Hippocampal formation (tissue), 2 donors: Measurements from ENCODE around the gene FAM20B.
"Not testable (repeated sequence)": the region's sequence is repeated elsewhere in the genome, so short reads cannot be mapped to it uniquely, and the experiment has no call there.

Experiments
- DNase-seq, 2 donors: peaks; one replicate each; lab custom pipeline; 2025; lab: John Stamatoyannopoulos, UW

Gene FAM20B

DNA sequence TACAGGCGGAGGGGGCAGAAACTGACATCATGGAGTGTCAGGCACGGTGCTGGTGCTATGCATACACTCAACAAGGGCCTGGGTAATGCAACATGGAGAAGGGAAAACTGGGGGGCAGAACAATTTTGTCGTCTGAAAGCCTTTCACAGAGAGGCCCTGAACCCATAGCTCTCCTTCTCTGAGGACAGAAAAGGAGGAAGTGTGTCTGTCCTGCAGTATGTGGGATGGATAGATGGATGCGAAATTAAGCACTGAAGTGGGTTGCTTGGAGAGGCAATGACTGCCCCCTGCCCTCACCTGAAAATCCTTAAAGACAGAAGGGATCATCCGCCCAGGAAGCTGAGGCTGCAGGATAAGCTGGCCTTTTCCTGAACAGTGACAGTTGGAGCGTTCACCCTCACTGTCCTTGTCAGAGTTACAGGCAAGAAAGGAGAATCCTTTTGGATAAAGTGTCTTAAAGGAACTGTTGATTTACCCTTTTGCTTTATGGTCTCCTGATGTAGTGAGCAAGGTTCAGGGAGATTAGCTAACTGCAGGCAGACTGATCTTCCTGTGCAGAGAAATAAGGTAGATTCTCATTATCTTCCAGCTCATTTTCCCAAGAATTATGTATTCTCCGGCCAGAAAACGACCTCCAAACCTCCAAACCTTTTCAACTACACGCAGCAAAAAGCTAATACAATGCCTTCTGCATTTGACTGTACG, 1.6 kb upstream of the FAM20B start:
- no peak for DNase-seq

DNA sequence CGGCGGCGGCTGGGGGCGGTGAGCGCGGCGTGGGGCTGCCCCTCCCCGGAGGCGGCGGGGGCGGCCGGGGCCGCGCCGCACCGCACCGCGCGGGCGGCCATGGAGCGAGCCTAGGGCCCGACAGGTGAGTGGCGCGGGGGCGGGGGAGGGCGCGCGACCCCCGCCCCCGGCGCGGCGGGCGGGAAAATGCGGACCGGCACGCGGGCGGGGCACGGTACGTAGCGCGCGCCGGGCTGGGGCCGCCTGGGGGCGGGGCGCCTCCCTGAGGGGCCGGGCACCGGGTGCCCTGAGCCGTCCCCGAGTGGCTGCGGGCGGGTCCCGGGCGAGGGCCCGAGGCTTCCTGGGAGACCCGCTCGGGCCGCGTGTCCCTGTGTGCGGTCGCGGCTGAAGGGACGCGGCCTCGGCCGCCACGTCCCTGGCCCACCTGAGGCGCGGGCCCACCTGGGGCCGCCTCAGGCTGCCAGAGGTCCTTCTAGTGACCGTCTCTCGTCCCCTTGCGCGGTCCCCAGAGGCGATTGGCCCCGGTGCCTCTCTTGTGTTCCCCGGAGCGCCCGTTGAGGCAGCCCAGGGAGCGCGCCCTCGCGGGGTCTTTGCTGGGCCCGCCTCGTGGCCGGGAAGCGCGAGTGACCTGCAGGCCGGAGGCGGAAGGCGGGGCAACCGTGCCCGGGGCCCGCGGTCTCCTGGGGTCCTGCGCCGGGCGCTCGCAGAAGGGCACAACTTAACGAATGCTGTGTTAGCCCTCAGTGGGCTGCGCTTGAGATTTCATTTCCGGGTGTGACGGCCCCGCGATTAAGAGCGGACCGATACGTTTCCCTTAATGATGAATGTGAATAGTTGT, 500 bp downstream of the FAM20B start:
- DNase-seq, result peak in 1 of 2 donors; percentile 72

DNA sequence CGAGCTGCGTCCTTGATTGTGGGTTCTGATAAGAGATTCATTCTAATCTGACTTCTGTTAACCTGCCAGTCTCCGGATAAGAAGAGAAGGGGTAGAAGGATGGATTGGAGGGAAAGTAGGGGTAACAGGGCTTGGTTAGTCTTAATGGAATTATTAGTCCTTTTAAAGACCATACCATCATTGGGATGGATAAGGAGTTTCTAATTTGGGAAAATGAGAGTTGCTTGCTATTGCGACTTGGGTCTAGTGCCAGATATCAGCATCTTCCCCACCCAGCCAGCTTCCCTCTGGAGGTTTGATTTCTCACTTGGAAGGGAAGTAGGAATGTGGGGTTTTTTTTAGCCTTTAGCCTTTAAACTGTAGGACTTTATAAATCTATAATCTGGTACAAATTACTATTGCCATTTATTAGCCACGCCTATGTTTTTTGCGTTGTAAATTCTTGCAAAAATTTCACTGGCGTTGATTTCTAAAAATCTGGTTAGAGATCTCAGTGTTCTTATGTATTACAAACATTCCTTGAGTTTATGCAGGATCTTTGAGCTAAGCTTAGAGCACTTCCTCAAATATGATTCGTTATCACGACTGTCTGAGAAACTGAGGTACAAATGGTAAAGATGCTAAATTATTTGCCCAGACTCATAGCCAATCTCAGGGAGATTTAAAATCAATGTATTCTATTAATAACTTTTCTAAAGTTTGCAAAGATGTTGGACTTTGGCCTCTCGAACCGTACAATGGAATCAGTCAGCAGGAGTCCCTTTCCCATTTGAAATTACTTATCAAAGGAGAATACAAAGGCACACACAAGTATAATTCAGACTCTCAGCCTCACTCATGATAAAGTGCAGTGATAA, 1.3 kb downstream of the FAM20B start:
- no peak for DNase-seq

DNA sequence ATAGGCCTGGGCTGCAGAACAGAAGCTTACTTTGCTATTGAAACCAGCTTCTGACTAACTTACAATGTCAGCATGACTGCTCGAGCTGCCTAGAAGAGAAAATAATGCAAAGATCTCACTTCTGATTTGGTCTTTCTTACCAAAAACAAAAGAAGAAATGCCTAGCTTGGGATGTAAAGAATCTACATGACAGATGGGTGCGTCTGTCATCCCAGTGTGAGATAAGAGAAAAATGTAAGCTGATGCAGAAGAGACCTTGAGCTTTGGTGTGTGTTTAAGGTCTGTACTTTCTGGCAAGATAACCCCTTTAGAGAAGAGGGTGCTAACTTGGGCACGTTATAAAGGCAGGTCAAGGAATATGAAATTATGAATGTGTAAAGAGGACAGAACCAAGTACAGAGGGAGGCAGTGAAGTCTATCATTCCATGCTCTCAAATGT, 3.6 kb downstream of the FAM20B start:
- no peak for DNase-seq

DNA sequence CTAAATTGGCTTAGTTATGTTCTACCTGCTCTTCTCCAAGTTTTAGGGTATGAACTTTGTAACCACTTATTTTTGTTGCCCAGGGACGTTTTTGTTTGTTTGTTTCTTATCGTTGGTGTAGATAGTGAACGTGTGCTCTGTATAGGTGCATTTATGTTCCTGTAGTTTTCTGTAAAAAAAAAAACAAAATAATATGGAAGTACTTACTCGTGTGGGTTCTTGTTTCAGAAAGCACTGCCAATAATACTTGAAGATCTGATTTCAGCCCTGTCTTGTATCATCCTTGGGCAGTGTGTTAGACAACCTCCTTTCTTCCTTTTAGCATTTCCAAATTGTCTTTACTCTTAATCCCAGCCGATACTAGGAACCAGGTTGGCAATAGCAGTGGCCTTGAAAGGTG, 4.4 kb downstream of the FAM20B start:
- no peak for DNase-seq

DNA sequence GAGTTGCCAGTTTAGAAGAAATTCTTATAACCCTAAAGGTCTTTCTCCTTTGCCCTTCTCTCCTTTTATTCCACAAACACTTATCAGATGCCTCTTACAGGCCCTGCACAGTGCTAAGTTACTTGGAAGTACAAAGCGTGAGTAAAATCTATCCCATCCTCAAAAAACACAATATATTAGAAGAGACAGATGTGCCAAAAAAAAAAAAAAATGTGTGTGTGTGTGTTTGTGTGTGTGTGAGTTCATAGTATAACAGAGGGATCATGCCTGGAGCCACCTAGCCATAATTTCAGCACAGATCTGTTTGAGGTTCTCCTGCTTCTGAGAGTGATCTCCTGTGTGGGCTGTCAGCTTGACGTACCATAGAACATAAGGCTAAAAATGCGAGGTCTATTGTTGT, 5.0 kb downstream of the FAM20B start:
- DNase-seq, result no peak

DNA sequence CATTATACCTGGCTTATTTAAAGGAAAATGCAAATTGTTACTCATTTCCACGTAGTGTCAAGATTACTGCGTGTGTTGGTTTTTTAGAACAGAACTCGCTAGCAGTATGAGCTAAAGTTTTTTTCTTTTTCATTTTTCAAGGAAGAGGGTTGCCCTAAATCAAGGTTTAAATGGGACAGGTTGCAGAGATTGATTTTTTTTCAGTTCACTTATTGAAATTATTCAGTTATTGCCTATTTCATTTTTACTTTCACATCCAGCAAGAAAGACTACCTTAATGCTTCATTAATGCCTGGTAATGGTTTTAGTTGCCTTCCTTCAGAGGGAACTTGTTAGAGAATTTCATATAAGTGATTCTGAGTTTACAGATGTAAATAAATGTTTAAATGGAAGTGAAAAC, 5.6 kb downstream of the FAM20B start:
- DNase-seq, result no peak

DNA sequence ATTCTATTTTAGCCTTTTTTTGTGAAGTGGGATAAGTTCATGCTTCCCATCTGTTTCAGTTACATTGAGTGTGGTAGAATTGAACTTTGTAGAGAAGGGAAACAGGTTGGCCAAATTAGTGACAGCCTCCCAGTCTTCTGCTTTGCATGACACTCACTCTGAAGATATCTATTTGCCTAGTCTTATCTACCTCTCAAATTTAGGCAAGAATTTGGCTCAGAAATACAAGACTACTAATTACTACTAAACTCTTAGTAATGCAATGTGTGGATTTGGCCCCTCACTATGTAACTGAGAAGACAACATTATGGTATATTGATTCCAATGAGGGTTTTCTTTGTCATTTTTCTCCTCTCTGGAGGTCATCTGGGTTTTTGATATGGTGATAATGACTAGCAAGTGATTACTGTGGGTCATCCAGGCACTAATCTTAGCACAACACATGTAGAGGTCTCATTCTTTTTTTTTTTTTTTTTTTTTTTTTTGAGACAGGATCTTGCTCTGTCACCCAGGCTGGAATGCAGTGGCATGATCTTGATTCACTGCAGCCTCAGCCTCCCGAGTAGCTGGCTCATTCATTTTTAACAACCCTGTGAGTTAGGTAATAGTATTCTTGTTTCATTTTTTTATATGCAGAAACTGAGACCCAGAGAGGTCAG, 6.3 kb downstream of the FAM20B start:
- DNase-seq, result no peak

DNA sequence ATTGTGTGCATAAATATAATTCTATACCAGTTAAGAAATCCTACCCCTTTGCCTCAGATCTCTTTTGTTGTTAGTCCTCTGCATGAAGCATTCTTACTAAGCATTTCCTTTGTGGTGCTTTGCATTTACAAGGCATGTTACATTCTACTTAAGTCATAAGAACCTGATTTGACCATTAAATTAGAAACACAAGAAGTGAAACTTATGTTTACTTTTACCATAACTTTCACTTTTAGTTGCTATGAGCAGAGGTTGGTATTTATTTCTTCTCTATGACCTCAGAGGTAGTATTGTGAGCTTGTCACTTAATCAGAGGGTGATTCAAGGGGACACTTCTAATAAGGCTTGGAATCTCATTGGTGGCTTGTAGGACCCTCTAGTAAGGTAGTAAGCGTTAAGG, 9.0 kb downstream of the FAM20B start:
- no peak for DNase-seq

DNA sequence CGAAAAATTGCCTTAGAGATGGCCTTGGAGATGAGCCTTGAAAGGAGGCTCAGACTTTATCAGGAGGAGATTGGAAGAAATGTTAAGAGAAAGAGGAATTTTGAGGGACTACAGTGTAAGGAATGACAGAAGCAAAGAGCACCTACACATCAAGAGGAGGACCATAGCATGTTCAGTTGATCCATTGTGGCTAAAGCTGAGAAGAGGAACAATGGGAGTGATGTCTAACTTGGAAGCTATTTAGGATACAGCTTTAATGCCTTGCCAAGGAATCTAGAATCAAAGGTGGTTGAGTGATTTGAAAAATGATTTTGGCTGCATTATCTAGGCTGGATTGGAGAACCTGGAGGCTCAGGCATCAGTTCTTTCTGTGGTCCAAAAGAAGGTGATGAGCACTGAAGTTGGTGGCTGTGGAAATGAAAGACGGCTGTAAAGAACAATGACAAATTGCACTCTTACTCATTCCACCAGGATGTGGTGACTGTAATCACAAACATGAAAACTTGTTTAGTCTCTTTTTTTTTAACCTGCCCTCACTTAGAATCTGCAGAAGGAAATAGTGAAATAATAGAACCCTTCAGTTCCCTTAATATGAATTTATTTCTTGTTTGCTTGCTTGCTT, 11.3 kb downstream of the FAM20B start:
- no peak for DNase-seq

DNA sequence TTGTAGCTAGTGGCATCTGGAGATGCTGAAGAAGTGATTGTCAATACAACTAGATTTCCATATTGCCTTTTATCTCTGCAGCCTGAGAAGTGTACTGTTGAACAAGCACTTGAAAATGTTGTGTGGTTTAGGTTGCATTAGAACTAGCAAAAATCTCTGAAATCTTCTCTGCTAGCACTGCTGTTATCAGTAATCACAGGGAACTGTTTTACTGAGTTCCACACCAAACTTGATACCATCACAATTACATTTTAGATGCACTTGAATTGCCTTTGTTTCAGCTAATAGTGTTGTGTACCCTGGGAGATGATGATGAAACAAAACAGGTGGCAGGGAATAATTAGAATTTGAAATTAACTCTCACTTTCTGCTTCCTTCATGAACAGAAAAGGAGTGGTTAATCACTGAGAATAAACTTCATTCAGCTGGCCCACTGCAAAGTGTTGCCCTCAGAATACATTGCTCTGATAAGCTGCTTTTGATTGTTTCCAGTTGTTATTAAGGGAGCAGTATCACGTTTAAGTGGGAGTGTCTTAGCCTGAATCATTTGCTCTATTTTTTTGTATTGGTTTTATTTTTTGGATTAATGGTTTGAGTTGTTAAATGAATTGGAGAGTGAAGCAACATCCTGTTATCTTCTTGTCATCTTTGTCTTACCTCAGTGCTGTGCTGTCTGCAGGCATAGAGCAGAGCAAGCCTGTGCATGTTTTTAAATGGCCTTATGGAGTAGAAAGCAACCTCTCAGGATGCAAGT, 13.0 kb downstream of the FAM20B start:
- DNase-seq, result no peak

DNA sequence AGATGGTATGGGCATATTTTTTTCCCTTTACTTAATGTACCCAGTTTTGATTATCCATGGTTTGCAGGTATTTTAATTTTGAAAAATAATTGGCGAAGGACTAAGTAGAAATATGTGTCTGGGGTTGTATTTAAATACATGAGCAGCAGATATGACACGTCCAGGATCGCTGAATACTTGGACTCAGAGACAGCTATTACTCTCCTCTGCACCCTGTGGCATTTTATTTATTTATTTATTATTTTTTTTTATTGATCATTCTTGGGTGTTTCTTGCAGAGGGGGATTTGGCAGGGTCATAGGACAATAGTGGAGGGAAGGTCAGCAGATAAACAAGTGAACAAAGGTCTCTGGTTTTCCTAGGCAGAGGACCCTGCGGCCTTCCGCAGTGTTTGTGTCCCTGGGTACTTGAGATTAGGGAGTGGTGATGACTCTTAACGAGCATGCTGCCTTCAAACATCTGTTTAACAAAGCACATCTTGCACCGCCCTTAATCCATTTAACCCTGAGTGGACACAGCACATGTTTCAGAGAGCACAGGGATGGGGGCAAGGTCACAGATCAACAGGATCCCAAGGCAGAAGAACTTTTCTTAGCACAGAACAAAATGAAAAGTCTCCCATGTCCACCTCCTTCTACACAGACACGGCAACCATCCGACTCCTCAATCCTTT, 13.9 kb downstream of the FAM20B start:
- DNase-seq, result not testable (repeated sequence)

DNA sequence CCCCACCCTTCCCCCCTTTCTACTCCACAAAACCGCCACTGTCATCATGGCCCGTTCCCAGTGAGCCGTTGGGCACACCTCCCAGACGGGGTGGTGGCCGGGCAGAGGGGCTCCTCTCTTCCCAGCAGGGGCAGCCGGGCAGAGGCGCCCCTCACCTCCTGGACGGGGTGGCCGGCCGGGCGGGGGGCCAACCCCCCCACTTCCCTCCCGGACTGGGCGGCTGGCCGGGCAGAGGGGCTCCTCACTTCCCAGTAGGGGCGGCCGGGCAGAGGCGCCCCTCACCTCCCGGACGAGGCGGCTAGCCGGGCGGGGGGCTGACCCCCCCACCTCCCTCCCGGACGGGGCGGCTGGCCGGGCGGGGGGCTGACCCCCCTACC, 14.5 kb downstream of the FAM20B start:
- not testable (repeated sequence) for DNase-seq

DNA sequence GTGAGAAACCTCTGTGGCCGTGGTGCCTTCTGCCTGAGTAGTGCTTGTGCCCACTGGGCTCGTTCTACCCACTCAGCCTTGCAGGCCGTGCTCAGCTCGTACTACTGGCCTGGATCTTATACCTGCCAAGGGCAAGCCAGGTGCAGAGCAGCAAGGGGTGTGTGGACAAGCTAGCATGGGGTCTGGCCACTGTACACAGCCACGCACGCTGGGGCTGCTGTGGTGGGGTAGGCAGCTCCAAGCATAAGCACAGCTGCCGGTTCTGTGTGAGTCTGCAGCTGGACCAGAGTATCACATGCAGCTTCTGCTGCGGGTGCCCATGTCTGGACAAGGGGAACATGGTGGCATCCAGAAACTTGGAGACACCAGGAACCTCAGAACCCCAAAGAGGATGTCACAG, 16.4 kb downstream of the FAM20B start:
- no peak for DNase-seq

DNA sequence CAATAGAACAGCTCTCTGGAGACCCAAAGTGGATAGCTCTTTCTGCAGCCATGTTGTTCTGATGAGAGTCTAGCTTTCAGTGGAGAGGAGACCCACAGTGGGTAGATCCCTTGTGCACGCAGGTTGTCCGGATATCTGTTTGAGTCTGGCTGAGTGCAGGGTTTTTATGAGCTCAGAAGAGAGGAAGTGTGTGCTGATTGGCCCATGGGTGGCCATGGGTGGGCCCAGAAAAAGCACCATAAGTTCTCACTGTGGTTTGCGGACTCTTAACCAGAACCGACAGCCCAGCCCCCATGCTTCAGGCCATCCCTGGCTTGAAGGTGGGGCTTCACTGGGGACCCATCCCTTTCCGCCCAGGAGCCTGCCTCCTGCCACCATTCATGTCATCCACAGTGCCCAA, 17.0 kb downstream of the FAM20B start:
- no peak for DNase-seq

DNA sequence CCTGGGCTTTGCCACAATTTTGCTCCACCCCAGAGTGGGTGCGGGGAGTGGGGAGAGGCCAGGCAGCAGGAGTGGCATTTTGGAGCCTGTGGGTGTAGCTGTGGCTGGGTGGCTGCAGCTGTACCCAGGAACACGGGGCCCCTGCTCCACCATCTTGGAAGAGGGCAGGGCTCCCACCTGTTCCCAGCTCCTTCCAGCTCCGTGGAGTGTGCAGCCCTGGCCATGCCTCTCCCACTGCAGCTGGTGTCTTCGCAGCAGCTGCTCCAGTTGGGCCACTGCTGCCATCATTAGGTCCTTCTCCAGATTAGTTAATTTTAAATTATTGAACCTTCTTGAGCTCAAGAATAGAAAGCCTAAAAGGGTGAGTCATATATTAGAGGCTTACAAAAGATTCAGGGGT, 17.6 kb downstream of the FAM20B start:
- DNase-seq, result no peak

DNA sequence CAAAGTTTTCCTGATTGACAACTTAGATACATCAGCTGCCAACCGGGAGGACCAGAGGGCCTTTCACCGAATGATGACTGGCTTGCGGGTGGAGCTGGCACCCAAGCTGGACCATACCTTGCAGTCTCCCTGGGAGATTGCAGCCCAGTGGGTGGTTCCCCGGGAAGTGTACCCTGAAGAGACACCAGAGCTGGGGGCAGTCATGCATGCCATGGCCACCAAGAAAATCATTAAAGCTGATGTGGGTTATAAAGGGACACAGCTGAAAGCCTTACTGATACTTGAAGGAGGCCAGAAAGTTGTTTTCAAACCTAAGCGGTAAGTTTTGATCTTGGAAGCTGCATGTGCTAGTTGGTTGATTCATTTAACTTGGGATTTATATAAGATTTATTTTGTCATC, 18.2 kb downstream of the FAM20B start:
- no peak for DNase-seq

DNA sequence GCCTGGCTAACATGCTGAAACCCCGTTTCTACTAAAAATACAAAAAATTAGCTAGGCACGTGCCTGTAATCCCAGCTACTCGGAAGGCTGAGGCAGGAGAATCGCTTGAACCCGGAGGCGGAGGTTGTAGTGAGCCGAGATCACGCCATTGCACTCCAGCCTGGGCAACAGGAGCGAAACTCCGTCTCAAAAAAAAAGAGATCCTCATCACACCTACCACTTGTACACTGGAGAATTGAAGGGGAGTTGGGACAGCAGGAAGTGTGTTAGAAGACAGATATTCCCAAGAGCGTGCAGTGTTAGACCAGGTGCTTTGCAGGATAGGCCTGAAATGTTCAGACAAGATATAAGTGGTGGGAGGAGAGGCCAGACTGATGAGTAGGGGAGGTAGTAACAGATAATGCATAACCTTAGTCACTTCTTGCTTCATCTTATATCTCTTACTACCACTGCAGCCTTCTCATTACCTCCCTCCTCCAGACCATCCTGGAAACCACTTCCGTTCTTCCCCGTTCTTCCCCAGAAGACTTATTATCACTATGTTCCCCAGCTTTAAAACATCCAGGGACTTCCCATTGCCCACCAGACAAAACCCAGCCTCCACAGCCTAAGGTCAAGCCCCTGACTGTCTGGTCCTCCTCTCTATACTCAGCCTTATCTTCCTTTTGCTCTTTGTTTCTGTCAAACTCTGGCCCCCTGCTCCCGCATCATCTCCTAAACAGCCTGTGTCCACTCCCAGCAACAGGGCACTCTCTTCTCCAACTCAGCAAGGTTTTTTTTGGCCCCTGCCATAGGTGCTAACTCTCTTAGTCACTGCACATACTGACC, 21.3 kb downstream of the FAM20B start:
- DNase-seq, result no peak

DNA sequence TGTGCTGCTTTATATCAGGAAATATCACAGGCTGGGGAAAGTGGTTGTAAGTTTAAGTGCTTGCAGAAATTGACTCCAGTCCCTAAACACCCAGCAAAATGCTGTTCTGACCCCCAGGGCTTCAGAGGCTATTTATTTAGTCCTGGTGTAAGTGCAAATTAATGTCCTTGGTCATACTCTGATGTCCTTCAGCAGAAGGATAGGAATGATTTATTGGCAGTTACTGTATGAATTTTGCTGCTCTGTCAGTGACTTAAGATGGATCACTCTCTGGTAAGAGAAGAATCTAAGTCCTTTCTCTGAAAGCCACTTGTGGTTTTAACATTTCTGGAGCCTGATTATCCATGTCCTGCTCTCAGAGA, 21.9 kb downstream of the FAM20B start:
- no peak for DNase-seq
